GM21717 (cell line): ENCODE data around the gene DHX30.
"Not testable (repeated sequence)": the region's sequence is repeated elsewhere in the genome, so short reads cannot be mapped to it uniquely, and the experiment has no call there.

Experiments
- ATAC-seq: cut with Tn5 transposase; IDR thresholded peaks from one replicate; pipeline ENCODE4 v1.9.1; 2021; ENCODE audit warnings: mild to moderate bottlenecking, moderate library complexity; ENCODE audit not compliant: unreplicated experiment

Gene DHX30

DNA sequence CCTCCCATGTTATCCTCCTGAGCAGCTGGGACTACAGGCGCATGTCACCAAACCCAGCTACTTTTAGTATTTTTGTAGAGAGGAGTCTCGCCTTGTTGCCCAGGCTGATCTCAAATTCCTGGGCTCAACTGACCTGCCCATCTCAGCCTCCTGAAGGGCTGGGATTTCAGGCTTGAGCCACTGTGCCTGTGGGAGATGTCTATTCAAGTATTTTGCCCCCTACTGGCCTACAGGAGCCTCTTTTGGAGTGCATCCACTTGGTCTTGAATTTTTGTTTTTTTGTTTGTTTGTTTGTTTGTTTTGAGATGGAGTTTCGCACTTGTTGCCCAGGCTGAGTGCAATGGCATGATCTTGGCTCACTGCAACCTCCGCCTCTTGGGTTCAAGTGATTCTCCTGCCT is 3.2 kb upstream of the DHX30 start:
- no peak for ATAC-seq

DNA sequence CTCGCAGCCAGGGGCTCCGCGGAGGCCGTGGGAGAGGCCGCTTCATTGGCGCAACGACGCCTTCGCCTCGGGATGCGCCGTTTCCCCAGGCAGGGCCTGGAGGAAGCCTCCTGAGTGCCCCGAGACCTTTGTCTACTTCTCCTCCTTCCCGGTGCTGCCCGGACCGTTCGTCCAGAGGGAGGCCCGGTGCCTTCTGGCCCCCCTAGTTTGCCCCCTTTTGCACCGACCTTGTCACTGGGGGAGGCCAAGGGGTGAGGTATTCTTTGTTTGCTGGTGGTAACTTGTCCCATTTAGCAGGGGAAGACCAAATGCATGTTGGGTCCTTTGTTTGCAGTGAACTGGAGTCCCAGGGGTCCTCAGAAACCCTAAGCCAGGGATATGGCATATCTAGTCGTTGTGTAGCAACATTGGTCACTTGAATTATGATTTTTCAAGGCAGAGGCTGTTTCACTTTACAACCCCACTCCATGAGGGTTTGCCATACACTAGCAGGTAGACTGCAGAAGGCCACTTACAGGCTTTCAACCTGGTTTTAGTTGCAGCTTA is 615 bp downstream of the DHX30 start:
- no peak for ATAC-seq

GRCh38 chr3:47804577-47804976 is 1.6 kb downstream of the DHX30 start:
- no peak for ATAC-seq

GRCh38 chr3:47813551-47814177 is 10.7 kb downstream of the DHX30 start:
- ATAC-seq = no peak

GRCh38 chr3:47817609-47818008 is 14.7 kb downstream of the DHX30 start:
- no peak for ATAC-seq

DNA sequence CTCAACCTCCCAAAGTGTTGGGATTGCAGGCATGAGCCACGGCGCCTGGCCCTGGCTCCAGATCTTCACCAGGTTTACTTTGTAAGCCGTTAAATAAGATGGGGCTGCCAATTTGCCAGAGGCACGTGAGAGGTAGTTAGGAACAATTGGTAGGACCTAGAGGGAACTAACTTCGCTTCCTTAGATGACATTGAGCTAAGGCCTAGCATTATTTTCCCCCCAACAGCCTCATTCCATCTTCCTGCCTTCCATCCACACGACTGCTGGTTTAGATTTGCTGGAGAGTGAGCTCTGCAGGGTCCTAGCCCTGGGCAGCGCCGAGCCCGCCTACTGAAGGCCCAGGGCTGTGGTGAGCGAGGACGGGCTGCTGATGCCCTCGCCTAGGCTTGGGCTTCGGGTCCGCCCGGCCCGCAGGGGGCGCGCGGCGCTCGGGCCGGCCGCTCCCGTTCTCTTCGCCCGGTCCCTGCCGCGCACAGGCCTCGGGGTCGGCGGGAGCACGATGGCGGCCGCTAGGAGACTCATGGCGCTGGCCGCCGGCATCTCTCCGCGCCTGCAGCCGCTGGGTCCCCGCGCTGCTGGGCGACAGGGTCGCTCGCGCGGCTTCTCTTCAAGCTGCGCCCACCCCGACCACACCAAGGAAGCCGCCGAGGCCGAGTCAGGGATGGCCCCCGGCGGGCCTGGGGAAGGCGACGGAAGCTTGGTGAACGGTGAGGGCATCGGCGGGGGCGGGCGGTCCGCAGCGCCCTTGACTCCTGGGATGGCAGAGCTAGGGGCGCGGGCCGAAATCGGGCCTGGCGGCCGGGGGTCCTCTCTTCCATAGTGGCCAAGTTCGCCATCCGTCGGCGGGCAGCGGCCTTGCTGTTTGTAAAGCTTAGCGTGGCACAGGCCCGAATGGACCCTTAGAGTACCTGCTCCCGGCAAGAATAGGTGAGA is 21.9 kb downstream of the DHX30 start:
- ATAC-seq = peak; percentile 88

GRCh38 chr3:47825590-47825989 is 22.7 kb downstream of the DHX30 start:
- ATAC-seq = no peak

DNA sequence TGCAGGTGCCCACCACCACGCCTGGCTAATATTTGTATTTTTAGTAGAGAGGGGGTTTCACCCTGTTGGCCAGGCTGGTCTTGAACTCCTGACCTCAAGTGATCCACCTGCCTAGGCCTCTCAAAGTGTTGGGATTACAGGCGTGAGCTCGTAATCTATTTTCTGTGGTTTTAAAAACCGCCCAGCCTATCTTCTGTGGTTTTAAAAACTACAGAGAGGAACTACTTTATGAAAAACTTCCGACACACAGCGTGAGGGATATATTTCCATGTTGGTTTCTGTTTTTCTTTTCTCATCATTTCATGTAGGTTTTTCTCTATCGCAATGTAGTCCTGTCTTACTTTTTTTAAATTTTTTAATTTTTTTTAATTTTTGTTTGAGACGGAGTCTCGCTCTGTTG is 26.5 kb downstream of the DHX30 start:
- not testable (repeated sequence) for ATAC-seq

DNA sequence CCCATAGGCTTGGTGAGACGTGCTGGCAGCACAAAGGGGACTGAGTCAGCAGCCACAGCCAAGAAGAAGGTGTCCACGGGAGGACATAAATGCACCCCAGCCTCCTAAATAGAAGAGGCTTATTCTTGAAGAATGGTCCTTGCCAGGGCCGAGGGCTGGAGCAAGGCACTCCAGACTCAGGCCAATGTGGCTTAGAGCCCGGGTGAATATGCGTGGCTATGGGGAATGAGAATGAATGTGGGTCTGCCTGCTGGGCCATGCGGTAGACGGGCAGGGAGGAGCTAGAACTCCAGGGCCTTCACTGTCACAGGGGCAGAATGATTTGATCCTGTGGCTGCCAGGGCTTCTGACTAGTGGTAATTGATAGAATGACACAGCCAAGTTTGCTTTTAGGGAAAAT is 34.0 kb downstream of the DHX30 start:
- no peak for ATAC-seq

DNA sequence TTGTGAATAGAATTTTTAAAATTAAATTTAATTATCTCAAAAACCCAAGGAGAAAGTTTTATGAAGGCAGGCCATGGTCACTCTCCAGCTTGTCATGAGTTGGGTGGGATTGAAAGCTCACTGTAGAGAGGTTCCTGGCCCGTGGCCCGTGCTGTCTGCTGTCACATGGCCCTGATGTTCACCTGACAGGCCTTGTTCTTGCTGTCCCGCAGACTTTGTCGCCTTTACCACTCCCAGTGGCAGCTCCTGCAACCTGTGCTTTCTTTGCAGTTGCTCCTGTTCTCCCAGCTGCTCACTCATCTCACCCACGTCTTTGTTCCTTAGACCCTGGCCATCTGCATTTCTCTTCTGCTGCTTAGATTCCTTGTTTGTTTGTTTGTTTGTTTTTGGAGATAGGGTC is 35.6 kb downstream of the DHX30 start:
- ATAC-seq = no peak

- no peak for ATAC-seq
Observed at GRCh38 chr3:47841786-47842349, 38.9 kb downstream of the DHX30 start.

- no peak for ATAC-seq
Observed at GRCh38 chr3:47846186-47846879, 43.4 kb downstream of the DHX30 start.

- ATAC-seq = no peak
Observed at GRCh38 chr3:47846880-47847248, 43.9 kb downstream of the DHX30 start.

- ATAC-seq = no peak
Observed at GRCh38 chr3:47847260-47847659, 44.3 kb downstream of the DHX30 start.

- no peak for ATAC-seq
Observed at GRCh38 chr3:47847801-47848518, 45.0 kb downstream of the DHX30 start.

- ATAC-seq = no peak
Observed at GRCh38 chr3:47848599-47849117, 45.7 kb downstream of the DHX30 start.

DNA sequence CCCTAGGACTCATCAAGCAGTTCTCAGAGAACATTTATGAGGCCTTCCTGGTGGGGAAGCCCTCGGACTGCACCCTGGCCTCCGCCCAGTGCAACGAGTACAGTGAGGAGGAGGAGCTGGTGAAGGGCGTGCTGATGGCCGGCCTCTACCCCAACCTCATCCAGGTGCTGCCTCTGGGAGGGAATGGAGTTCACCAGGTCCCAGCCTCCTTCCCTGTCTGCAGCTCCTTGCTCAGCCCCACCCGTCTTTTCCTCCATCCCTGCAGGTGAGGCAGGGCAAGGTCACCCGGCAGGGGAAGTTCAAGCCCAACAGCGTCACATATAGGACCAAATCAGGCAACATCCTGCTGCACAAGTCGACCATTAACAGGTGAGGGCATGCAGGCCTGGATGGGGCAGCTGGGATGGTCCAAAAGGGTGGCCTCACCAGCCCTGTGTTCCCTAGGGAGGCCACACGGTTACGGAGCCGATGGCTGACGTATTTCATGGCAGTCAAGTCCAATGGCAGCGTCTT is 46.3 kb downstream of the DHX30 start:
- no peak for ATAC-seq

GRCh38 chr3:47849699-47850563 is 47.0 kb downstream of the DHX30 start:
- ATAC-seq = no peak
